Hindlimb muscle (tissue), 1 donor: ENCODE data around the gene NCAN. TPM values are rescaled to one million over a fixed set of nuclear protein-coding genes. Genes with fewer than 3 reads are reported as not detected.
"Not testable (repeated sequence)": the region's sequence is repeated elsewhere in the genome, so short reads cannot be mapped to it uniquely, and the experiment has no call there.

Source experiments
- DNase-seq: peaks from one replicate; pipeline ENCODE4 v3.0.0-alpha.2; 2013
- polyA plus RNA-seq: library from polyadenylated mRNA; unstranded; fragments of 120-200 nt; gene quantifications from one replicate; pipeline ENCODE4 v1.2.1, GENCODE V29; 2013; ENCODE audit not compliant: insufficient read length

Gene NCAN
- polyA plus RNA-seq, 1 donor = 0.06 TPM

GRCh38 chr19:19224852-19225494 is 13.2 kb downstream of the NCAN start:
- no peak for DNase-seq

- DNase-seq = no peak
Observed at GRCh38 chr19:19226204-19226603, 14.4 kb downstream of the NCAN start.

GRCh38 chr19:19226663-19227062 is 14.9 kb downstream of the NCAN start:
- DNase-seq = no peak

- no peak for DNase-seq
Observed at GRCh38 chr19:19227217-19227616, 15.5 kb downstream of the NCAN start.

GRCh38 chr19:19229701-19230100 is 17.9 kb downstream of the NCAN start:
- DNase-seq = no peak

- DNase-seq = no peak
Observed at GRCh38 chr19:19230999-19231398, 19.2 kb downstream of the NCAN start.

- no peak for DNase-seq
Observed at GRCh38 chr19:19232261-19232721, 20.5 kb downstream of the NCAN start.

GRCh38 chr19:19234220-19234816 is 22.6 kb downstream of the NCAN start:
- no peak for DNase-seq

- DNase-seq = no peak
Observed at GRCh38 chr19:19236173-19236572, 24.4 kb downstream of the NCAN start.

GRCh38 chr19:19238126-19238894 is 26.6 kb downstream of the NCAN start:
- no peak for DNase-seq

- DNase-seq = no peak
Observed at GRCh38 chr19:19239675-19240074, 27.9 kb downstream of the NCAN start.

GRCh38 chr19:19240476-19240875 is 28.7 kb downstream of the NCAN start:
- DNase-seq = no peak

GRCh38 chr19:19250196-19250801 is 38.5 kb downstream of the NCAN start:
- DNase-seq = no peak

- not testable (repeated sequence) for DNase-seq
Observed at GRCh38 chr19:19253409-19253808, 41.7 kb downstream of the NCAN start.

- DNase-seq = no peak
Observed at GRCh38 chr19:19256072-19256969, 44.6 kb downstream of the NCAN start.

GRCh38 chr19:19257137-19257536 is 45.4 kb downstream of the NCAN start:
- no peak for DNase-seq

- DNase-seq = no peak
Observed at GRCh38 chr19:19257836-19258588, 46.3 kb downstream of the NCAN start.

GRCh38 chr19:19258589-19259338 is 47.0 kb downstream of the NCAN start:
- DNase-seq = no peak

GRCh38 chr19:19259741-19260140 is 48.0 kb downstream of the NCAN start:
- DNase-seq = no peak

GRCh38 chr19:19260417-19261214 is 48.9 kb downstream of the NCAN start:
- no peak for DNase-seq
